Measurements from ENCODE around the gene HSD17B2.

DNA sequence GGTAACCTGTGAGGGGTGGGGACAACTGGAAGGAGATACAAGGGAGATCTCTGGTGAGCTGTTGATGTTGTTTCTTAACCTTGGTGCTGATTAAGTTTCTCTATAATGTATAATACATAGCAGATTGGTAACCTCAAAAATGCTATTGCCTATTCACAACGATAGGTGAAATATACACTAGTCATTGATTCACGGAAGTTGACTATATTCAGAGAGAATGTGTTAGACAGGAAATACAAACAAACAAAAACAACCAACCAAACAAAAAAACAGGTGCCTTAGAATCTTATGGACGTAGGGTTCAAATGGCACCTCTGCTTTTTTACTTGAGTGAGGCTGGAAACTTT is 21.5 kb downstream of the HSD17B2 start:
- TF ChIP-seq, protein P1, sequence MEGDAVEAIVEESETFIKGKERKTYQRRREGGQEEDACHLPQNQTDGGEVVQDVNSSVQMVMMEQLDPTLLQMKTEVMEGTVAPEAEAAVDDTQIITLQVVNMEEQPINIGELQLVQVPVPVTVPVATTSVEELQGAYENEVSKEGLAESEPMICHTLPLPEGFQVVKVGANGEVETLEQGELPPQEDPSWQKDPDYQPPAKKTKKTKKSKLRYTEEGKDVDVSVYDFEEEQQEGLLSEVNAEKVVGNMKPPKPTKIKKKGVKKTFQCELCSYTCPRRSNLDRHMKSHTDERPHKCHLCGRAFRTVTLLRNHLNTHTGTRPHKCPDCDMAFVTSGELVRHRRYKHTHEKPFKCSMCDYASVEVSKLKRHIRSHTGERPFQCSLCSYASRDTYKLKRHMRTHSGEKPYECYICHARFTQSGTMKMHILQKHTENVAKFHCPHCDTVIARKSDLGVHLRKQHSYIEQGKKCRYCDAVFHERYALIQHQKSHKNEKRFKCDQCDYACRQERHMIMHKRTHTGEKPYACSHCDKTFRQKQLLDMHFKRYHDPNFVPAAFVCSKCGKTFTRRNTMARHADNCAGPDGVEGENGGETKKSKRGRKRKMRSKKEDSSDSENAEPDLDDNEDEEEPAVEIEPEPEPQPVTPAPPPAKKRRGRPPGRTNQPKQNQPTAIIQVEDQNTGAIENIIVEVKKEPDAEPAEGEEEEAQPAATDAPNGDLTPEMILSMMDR (IDR thresholded peaks at IDR 0.05): no peak
- no peak for TF ChIP-seq POLR2A (IDR thresholded peaks at IDR 0.05)
